GM12878 (cell line): ENCODE results near the gene PNPO. TPM values are rescaled to one million over a fixed set of nuclear protein-coding genes. Genes with fewer than 3 reads are reported as not detected.

Experiments used
- ATAC-seq: fragments of 200-7000 bp; cut with Tn5 transposase; 3 replicates; pipeline ENCODE4 v1.9.1; 2020; ENCODE audit warnings: mild to moderate bottlenecking, moderate library complexity
- BruUV-seq: library from RNA; stranded (reverse); fragments of 400-500 nt; replicated peaks from 2 replicates; lab custom pipeline; 2021; lab: Mats Ljungman, UMichigan
- CTCF ChIA-PET: fragments of 300-600 bp; sonication (Branson Sonifier 250); formaldehyde crosslinking; extraction: SDS; loops from one replicate; lab custom pipeline; 2021; ENCODE audit warnings: inconsistent platforms; lab: Yijun Ruan, JAX
- POLR2A ChIA-PET: fragments of 350-600 bp; formaldehyde crosslinking; extraction: SDS; loops from one replicate; lab custom pipeline; 2021; ENCODE audit warnings: inconsistent platforms; lab: Charles Lee
- RAD21 ChIA-PET: fragments of 300-600 bp; sonication (Branson Sonifier 250); formaldehyde crosslinking; loops from one replicate; lab custom pipeline; 2023; ENCODE audit warnings: antibody characterized with exemption; ENCODE audit not compliant: unreplicated experiment; lab: Charles Lee
- SMC1A ChIA-PET: fragments of 300-600 bp; sonication (Branson Sonifier 250); formaldehyde crosslinking; loops from one replicate; lab custom pipeline; 2023; ENCODE audit not compliant: unreplicated experiment, uncharacterized antibody; lab: Charles Lee
- DNase-seq: peaks from one replicate; pipeline ENCODE4 v3.0.0-alpha.2; 2011; ENCODE audit warnings: low read depth, low spot score
- FAIRE-seq: peaks from 3 replicates; lab custom pipeline; 2011; peaks lifted over from hg19 to GRCh38; lab: Jason Lieb, UNC
- H2AFZ ChIP-seq: 2 replicates; pipeline ENCODE4 v1.6.0; 2011; ENCODE audit warnings: low read depth, low read length, control low read depth; ENCODE audit not compliant: control insufficient read depth
- H3K27ac ChIP-seq: 2 replicates; pipeline ENCODE4 v1.5.1; 2011; ENCODE audit warnings: control low read depth; ENCODE audit not compliant: control insufficient read depth, insufficient read depth
- H3K27me3 ChIP-seq, 2 experiments: replicated peaks in 1 of 2; 2 replicates each; pipeline versions ENCODE4 v1.6.0 to v1.6.1; 2011; ENCODE audit warnings: low read length in 1 of 2; ENCODE audit not compliant: control insufficient read depth in 2 of 2, insufficient read depth in 2 of 2
- H3K36me3 ChIP-seq, 2 experiments: 2 replicates each; pipeline ENCODE4 v1.5.1; 2011; ENCODE audit warnings: low read length in 1 of 2; ENCODE audit not compliant: control insufficient read depth in 2 of 2, insufficient read depth in 2 of 2
- H3K4me1 ChIP-seq: 2 replicates; pipeline ENCODE4 v1.6.1; 2011; ENCODE audit warnings: mild to moderate bottlenecking, low read length, moderate library complexity, mixed read lengths; ENCODE audit not compliant: control insufficient read depth, insufficient read depth
- H3K4me2 ChIP-seq: 2 replicates; pipeline ENCODE4 v1.6.0; 2011; ENCODE audit warnings: control low read depth; ENCODE audit not compliant: control insufficient read depth, insufficient read depth
- H3K4me3 ChIP-seq: fragments of 200-600 bp; sonication (generic); 2 replicates; pipeline ENCODE4 v1.5.1; 2016
- H3K79me2 ChIP-seq: 2 replicates; pipeline ENCODE4 v1.6.0; 2011; ENCODE audit warnings: low read length; ENCODE audit not compliant: control insufficient read depth, insufficient read depth
- H3K9ac ChIP-seq: 2 replicates; pipeline ENCODE4 v1.8.0; 2011; ENCODE audit warnings: low read length, control low read depth, mixed read lengths; ENCODE audit not compliant: control insufficient read depth, insufficient read depth
- H3K9me3 ChIP-seq: replicated peaks from 3 replicates; pipeline ENCODE4 v1.5.1; 2011; ENCODE audit warnings: mild to moderate bottlenecking, low read length; ENCODE audit not compliant: control insufficient read depth, insufficient read depth
- H4K20me1 ChIP-seq: 2 replicates; pipeline ENCODE4 v1.6.0; 2011; ENCODE audit not compliant: control insufficient read depth, insufficient read depth
- ATF2 ChIP-seq: IDR thresholded peaks from 2 replicates; pipeline ENCODE4 v1.6.1; 2012; ENCODE audit warnings: low read length, inconsistent platforms
- ATF7 ChIP-seq: fragments of 450-650 bp; IDR thresholded peaks from 2 replicates; pipeline ENCODE4 v1.6.1; 2016; ENCODE audit warnings: low read depth, mild to moderate bottlenecking
- BCLAF1 ChIP-seq: fragments of 450-650 bp; IDR thresholded peaks from 2 replicates; pipeline ENCODE4 v1.6.1; 2017; ENCODE audit warnings: antibody characterized with exemption, mild to moderate bottlenecking, moderate library complexity
- CBFB ChIP-seq: IDR thresholded peaks from 2 replicates; pipeline ENCODE4 v1.6.1; 2016; ENCODE audit warnings: antibody characterized with exemption, low read depth
- CHD2 ChIP-seq: IDR thresholded peaks from 2 replicates; pipeline ENCODE4 v1.6.1; 2011; ENCODE audit warnings: low read depth, low read length, improper control_type of control experiment, borderline replicate concordance
- EZH2 ChIP-seq: IDR thresholded peaks from 2 replicates; pipeline ENCODE4 v1.6.1; 2012; ENCODE audit warnings: low read depth, mild to moderate bottlenecking, control low read depth, inconsistent platforms, low read length, borderline replicate concordance; ENCODE audit not compliant: control insufficient read depth
- IKZF1 ChIP-seq: fragments of 450-650 bp; conservative IDR thresholded peaks from 2 replicates; pipeline ENCODE4 v1.6.1; 2017; ENCODE audit warnings: antibody characterized with exemption, mild to moderate bottlenecking
- IKZF2 ChIP-seq, 2 experiments: fragments of 450-650 bp; IDR thresholded peaks; 2 replicates each; pipeline ENCODE4 v1.6.1; 2017; ENCODE audit warnings: mild to moderate bottlenecking in 2 of 2, moderate library complexity in 2 of 2
- NFIC ChIP-seq: IDR thresholded peaks from 2 replicates; pipeline ENCODE4 v1.6.1; 2012; ENCODE audit warnings: low read depth, mild to moderate bottlenecking, inconsistent platforms, low read length, moderate library complexity
- RELB ChIP-seq: fragments of 450-650 bp; IDR thresholded peaks from 2 replicates; pipeline ENCODE4 v1.6.1; 2017; ENCODE audit warnings: low read depth, mild to moderate bottlenecking, moderate library complexity
- RUNX3 ChIP-seq: IDR thresholded peaks from 2 replicates; pipeline ENCODE4 v1.6.1; 2012; ENCODE audit warnings: low read length, inconsistent platforms
- SKIL ChIP-seq: fragments of 450-650 bp; IDR thresholded peaks from 2 replicates; pipeline ENCODE4 v1.6.1; 2017; ENCODE audit warnings: mild to moderate bottlenecking, low read depth, inconsistent platforms; ENCODE audit not compliant: poor library complexity, severe bottlenecking
- SP1 ChIP-seq: IDR thresholded peaks from one replicate; pipeline ENCODE4 v1.6.1; 2011; ENCODE audit warnings: low read depth, low read length
- ZBED1 ChIP-seq: IDR thresholded peaks from 2 replicates; pipeline ENCODE4 v1.6.1; 2016; ENCODE audit warnings: borderline replicate concordance
- ZSCAN29 ChIP-seq: fragments of 450-650 bp; IDR thresholded peaks from 2 replicates; pipeline ENCODE4 v1.6.1; 2017; ENCODE audit warnings: mild to moderate bottlenecking, moderate library complexity
- WGBS: methylation state at CpG from one replicate; pipeline ENCODE4 v1.1.6; 2016; ENCODE audit warnings: low lambda C conversion rate; ENCODE audit not compliant: insufficient replicate concordance, insufficient coverage; ENCODE audit errors: missing lambda C conversion rate; 5-methylcytosine and 5-hydroxymethylcytosine counted together
- in situ Hi-C: fragments of 300-500 bp; cut with MboI; formaldehyde crosslinking; loops from 9 replicates; pipeline ENCODE4 v1.14.3; 2018; ENCODE audit warnings: mixed read lengths
- intact Hi-C: fragments of 100-400 bp; cut with micrococcal nuclease; formaldehyde crosslinking; loops from one replicate; pipeline ENCODE4 v1.14.2; 2022; ENCODE audit not compliant: unreplicated experiment
- polyA plus RNA-seq, 11 experiments: library from polyadenylated mRNA; depleted of rRNA in 4 of 11; unstranded in 6 of 11; stranded (reverse) in 5 of 11; fragments of >200 nt; fragmentation: Nextera tagmentation in 4 of 11; fragmentation: Illumina TruSeq in 1 of 11; extraction: Ambion mirVana in 4 of 11; extraction: Trizol in 1 of 11; gene quantifications; 1 replicate in 1 of 11; 2 replicates in 10 of 11; pipeline versions ENCODE4 v1.2.1 to v1.2.3, GENCODE V29; 2011 to 2016; ENCODE audit warnings: inconsistent platforms in 2 of 11, missing spikeins in 2 of 11, low read depth in 1 of 11
- total RNA-seq, 4 experiments: library from RNA; depleted of rRNA in 3 of 4; stranded (reverse); fragments of >200 nt in 3 of 4; fragmentation: Illumina TruSeq in 1 of 4; extraction: Trizol in 1 of 4; gene quantifications; 2 replicates each; pipeline versions ENCODE4 v1.2.1 to v1.2.3, GENCODE V29; 2013 to 2021

PNPO gene
- total and polyA plus RNA-seq, 10 of the 15 experiments (the other 5 are each of a cell fraction or from before 2014, with no cell fraction given), result 13.9 to 52.6 (median 37.3) TPM

- TF ChIP-seq SP1 (no peak), ZSCAN29 (no peak), NFIC (no peak)
- TF ChIP-seq, all 136 proteins: peak for 0
These were observed 5.4 kb upstream of the PNPO start (continued) for GRCh38 chr17:47935961-47936360.

- Histone ChIP-seq H3K4me3 (0 out of 2 replicates have a peak overlapping the region, but pooled peaks have one; percentile 21), H2AFZ (peak overlapping the region; percentile 71), H3K9ac (peak overlapping the region; percentile 35; the same call in 1 of the 2 replicates), H3K9me3 (no peaks in the 10 kb centered on the region), H3K4me2 (peak overlapping the region; percentile 66), H3K27me3 (no peaks in the 10 kb centered on the region), H3K79me2 (peaks cover 22% of the 10 kb centered on the region), H3K36me3 (no peaks in the 10 kb centered on the region), H3K27ac (peak overlapping the region; percentile 55), H4K20me1 (no peaks in the 10 kb centered on the region), H3K4me1 (peaks cover 26% of the 10 kb centered on the region)
- ChIA-PET SMC1A (interaction anchor here (1.0 to 1.6 kb wide), 6 partner anchors 8 to 81 kb away, joined by 3 to 8 read pairs (median 6); no protein-coding TSS in a partner anchor), RAD21 (interaction anchor here (0.7 to 2.4 kb wide), 5 partner anchors 12 to 83 kb away, joined by 3 to 8 read pairs (median 3); partner anchors contain the start of gene CDK5RAP3), CTCF (interaction anchor here (0.7 to 8.3 kb wide), 5 partner anchors 9 to 190 kb away, joined by 3 to 89 read pairs (median 4); partner anchors contain the start of gene CDK5RAP3), POLR2A (interaction anchor here (1.0 to 6.3 kb wide), 4 partner anchors 9 to 43 kb away, joined by 4 to 55 read pairs (median 6); partner anchors contain the start of genes CDK5RAP3 and SP2)
- intact Hi-C loops, result no loop called here
- no TSS peak for BruUV-seq
- WGBS, result 18% methylated on average over 5 of the region's 5 CpGs
- FAIRE-seq, result peak; percentile 87
- in situ Hi-C loops, result no loop called here
- ATAC-seq, result peak; percentile 18
- DNase-seq, result no peak
- no peak for TF ChIP-seq BCLAF1
- no peak for TF ChIP-seq CHD2
- TF ChIP-seq ATF7, result 0 out of 2 replicates have a peak, but pooled peaks have one; percentile 29
- 0 out of 2 replicates have a peak, but pooled peaks have one; percentile 27 for TF ChIP-seq ATF2
- peak; percentile 82 for TF ChIP-seq RELB
- peak; percentile 62 to 65; a peak in 3 of 4 replicates for TF ChIP-seq IKZF2 (IDR thresholded peaks at IDR 0.05)
- TF ChIP-seq EZH2, result no peak
- TF ChIP-seq IKZF1, result peak; percentile 48
- TF ChIP-seq CBFB, result no peak
- TF ChIP-seq SKIL, result peak; percentile 27
- TF ChIP-seq RUNX3, result peak; percentile 50
- TF ChIP-seq ZBED1, result no peak
These were observed 3.4 kb upstream of the PNPO start for GRCh38 chr17:47937941-47938340.
